Mesenchymal stem cell (in vitro differentiated cells and primary cell): Measurements from ENCODE around the gene OR1E2.
A peak's percentile ranks its signal among the peaks of the same experiment; 100 is the strongest.
"Not testable (repeated sequence)": the region's sequence is repeated elsewhere in the genome, so short reads cannot be mapped to it uniquely, and the experiment has no call there.

ENCODE experiments used
- DNase-seq: peaks from one replicate; pipeline ENCODE4 v3.0.0-alpha.2; 2013
- H2AFZ ChIP-seq: one replicate; pipeline ENCODE4 v1.6.1; 2013; ENCODE audit warnings: low read depth, mild to moderate bottlenecking, control low read depth, inconsistent platforms, low read length, moderate library complexity
- H2AK5ac ChIP-seq: 2 replicates; pipeline ENCODE4 v1.6.1; 2013; ENCODE audit warnings: low read length, moderate library complexity, mild to moderate bottlenecking, inconsistent platforms; ENCODE audit not compliant: severe bottlenecking
- H2BK120ac ChIP-seq: one replicate; pipeline ENCODE4 v1.6.1; 2013; ENCODE audit warnings: low read depth, mild to moderate bottlenecking, inconsistent platforms, low read length, moderate library complexity
- H2BK12ac ChIP-seq, 2 experiments: one replicate each; pipeline ENCODE4 v1.6.1; 2013; ENCODE audit warnings: inconsistent platforms in 2 of 2, low read length in 2 of 2, mild to moderate bottlenecking in 2 of 2, moderate library complexity in 2 of 2, control low read depth in 1 of 2
- H2BK15ac ChIP-seq: one replicate; pipeline ENCODE4 v1.6.1; 2013; ENCODE audit warnings: mild to moderate bottlenecking, low read depth, inconsistent platforms; ENCODE audit not compliant: poor library complexity, severe bottlenecking
- H2BK5ac ChIP-seq: 2 replicates; pipeline ENCODE4 v1.6.1; 2013; ENCODE audit warnings: low read depth, mild to moderate bottlenecking, low read length, control low read depth, inconsistent platforms; ENCODE audit not compliant: poor library complexity, severe bottlenecking
- H3K14ac ChIP-seq, 2 experiments: one replicate each; pipeline ENCODE4 v1.6.1; 2013; ENCODE audit warnings: inconsistent platforms in 2 of 2, low read length in 2 of 2, control low read depth in 1 of 2, mild to moderate bottlenecking in 1 of 2, moderate library complexity in 1 of 2
- H3K18ac ChIP-seq, 2 experiments: one replicate each; pipeline ENCODE4 v1.6.1; 2013; ENCODE audit warnings: inconsistent platforms in 2 of 2, low read length in 2 of 2, control low read depth in 1 of 2, low read depth in 1 of 2, mild to moderate bottlenecking in 1 of 2
- H3K23ac ChIP-seq, 2 experiments: one replicate each; pipeline ENCODE4 v1.6.1; 2013; ENCODE audit warnings: inconsistent platforms in 2 of 2, low read length in 2 of 2, mild to moderate bottlenecking in 2 of 2, moderate library complexity in 2 of 2, control low read depth in 1 of 2
- H3K27ac ChIP-seq: 2 replicates; pipeline ENCODE4 v1.5.1; 2013; ENCODE audit warnings: mild to moderate bottlenecking, moderate library complexity, low read length, control low read depth, inconsistent platforms; ENCODE audit not compliant: poor library complexity, severe bottlenecking
- H3K27me3 ChIP-seq, 2 experiments: 2 replicates each; pipeline versions ENCODE4 v1.6.1 to v1.7.0; 2013; ENCODE audit warnings: low read length in 2 of 2, mild to moderate bottlenecking in 2 of 2, moderate library complexity in 2 of 2, control low read depth in 1 of 2, inconsistent platforms in 1 of 2; ENCODE audit not compliant: control insufficient read depth in 1 of 2, insufficient read depth in 1 of 2
- H3K36me3 ChIP-seq, 2 experiments: 2 replicates each; pipeline versions ENCODE4 v1.6.1 to v1.7.0; 2013; ENCODE audit warnings: low read length in 2 of 2, control low read depth in 1 of 2, inconsistent platforms in 1 of 2, low read depth in 1 of 2, mild to moderate bottlenecking in 1 of 2; ENCODE audit not compliant: insufficient read depth in 2 of 2, control insufficient read depth in 1 of 2
- H3K4ac ChIP-seq, 2 experiments: one replicate each; pipeline ENCODE4 v1.6.1; 2013; ENCODE audit warnings: inconsistent platforms in 2 of 2, low read length in 2 of 2, mild to moderate bottlenecking in 2 of 2, moderate library complexity in 2 of 2, control low read depth in 1 of 2, low read depth in 1 of 2
- H3K4me1 ChIP-seq: 2 replicates; pipeline ENCODE4 v1.6.1; 2013; ENCODE audit warnings: low read depth, low read length, control low read depth; ENCODE audit not compliant: control insufficient read depth, insufficient read depth
- H3K4me2 ChIP-seq: 2 replicates; pipeline ENCODE4 v1.6.1; 2013; ENCODE audit warnings: low read length, mild to moderate bottlenecking, inconsistent platforms; ENCODE audit not compliant: poor library complexity, severe bottlenecking
- H3K4me3 ChIP-seq, 2 experiments: 2 replicates each; pipeline versions ENCODE4 v1.5.1 to v1.7.0; 2013; ENCODE audit warnings: low read length in 2 of 2, mild to moderate bottlenecking in 2 of 2, control low read depth in 1 of 2, low read depth in 1 of 2; ENCODE audit not compliant: insufficient read depth in 1 of 2
- H3K79me1 ChIP-seq: replicated peaks from 2 replicates; pipeline ENCODE4 v1.6.1; 2013; ENCODE audit warnings: mild to moderate bottlenecking, control low read depth, low read length, inconsistent platforms; ENCODE audit not compliant: poor library complexity, severe bottlenecking
- H3K9ac ChIP-seq: 2 replicates; pipeline ENCODE4 v1.7.0; 2013; ENCODE audit warnings: mild to moderate bottlenecking, low read length, moderate library complexity
- H3K9me3 ChIP-seq: 2 replicates; pipeline ENCODE4 v1.7.0; 2013; ENCODE audit warnings: mild to moderate bottlenecking, low read length; ENCODE audit not compliant: control insufficient read depth
- H4K8ac ChIP-seq: one replicate; pipeline ENCODE4 v1.6.1; 2013; ENCODE audit warnings: inconsistent platforms, mild to moderate bottlenecking, low read length, moderate library complexity
- H4K91ac ChIP-seq: one replicate; pipeline ENCODE4 v1.6.1; 2013; ENCODE audit warnings: mild to moderate bottlenecking, low read length, inconsistent platforms
- WGBS: methylation state at CpG from one replicate; pipeline ENCODE4 v1.1.7; 2013; ENCODE audit warnings: mixed read lengths; 5-methylcytosine and 5-hydroxymethylcytosine counted together

OR1E2 gene

GRCh38 chr17:3440451-3440850, 6.8 kb upstream of the OR1E2 start:
- WGBS, result 23% methylated on average over 1 of the region's 2 CpGs

GRCh38 chr17:3438368-3438767, 4.7 kb upstream of the OR1E2 start:
- no peak overlapping the region for H3K4me3 ChIP-seq
- no peak overlapping the region for H3K9ac ChIP-seq
- H3K23ac ChIP-seq, result no peak overlapping the region
- H3K36me3 ChIP-seq, result no peaks in the 10 kb centered on the region
- H3K4me1 ChIP-seq, result no peaks in the 10 kb centered on the region
- no peak overlapping the region for H2BK15ac ChIP-seq
- no peak overlapping the region for H2AFZ ChIP-seq
- no peak overlapping the region for H2BK120ac ChIP-seq
- no peak overlapping the region for H3K27ac ChIP-seq
- H3K4ac ChIP-seq, result no peak overlapping the region
- no peaks in the 10 kb centered on the region for H3K9me3 ChIP-seq
- no peak overlapping the region for H2BK5ac ChIP-seq
- H4K91ac ChIP-seq, result no peak overlapping the region
- no peak overlapping the region for H2AK5ac ChIP-seq
- no peak for DNase-seq
- 17% methylated on average over 1 of the region's 1 CpG for WGBS
- H3K79me1 ChIP-seq, result no peaks in the 10 kb centered on the region
- H4K8ac ChIP-seq, result no peak overlapping the region
- H3K27me3 ChIP-seq, result no peaks in the 10 kb centered on the region
- H3K14ac ChIP-seq, result no peak overlapping the region
- H2BK12ac ChIP-seq, result no peak overlapping the region
- no peak overlapping the region for H3K4me2 ChIP-seq
- no peak overlapping the region for H3K18ac ChIP-seq

More at GRCh38 chr17:3440451-3440850, 6.8 kb upstream of the OR1E2 start:
- Histone ChIP-seq H3K4ac (no peak overlapping the region), H3K9me3 (no peaks in the 10 kb centered on the region), H3K4me1 (no peaks in the 10 kb centered on the region), H2BK15ac (no peak overlapping the region), H3K36me3 (no peaks in the 10 kb centered on the region), H4K8ac (no peak overlapping the region), H3K4me2 (no peak overlapping the region), H4K91ac (no peak overlapping the region), H3K4me3 (no peak overlapping the region), H3K27me3 (no peaks in the 10 kb centered on the region), H2AK5ac (no peak overlapping the region), H3K18ac (no peak overlapping the region), H3K14ac (no peak overlapping the region), H3K79me1 (no peaks in the 10 kb centered on the region), H2AFZ (no peak overlapping the region), H3K27ac (no peak overlapping the region), H2BK5ac (no peak overlapping the region), H2BK12ac (no peak overlapping the region), H3K9ac (peak overlapping the region; percentile 57), H2BK120ac (no peak overlapping the region), H3K23ac (no peak overlapping the region)
- no peak for DNase-seq

- not testable (repeated sequence) for H3K9me3 ChIP-seq, H2AFZ ChIP-seq, H4K91ac ChIP-seq, H2BK15ac ChIP-seq, H3K4me2 ChIP-seq, H3K4me1 ChIP-seq, H3K4me3 ChIP-seq, H3K9ac ChIP-seq, H2BK120ac ChIP-seq, H2AK5ac ChIP-seq, H3K36me3 ChIP-seq, H3K14ac ChIP-seq, H2BK12ac ChIP-seq, H3K23ac ChIP-seq, DNase-seq, H3K4ac ChIP-seq, H3K18ac ChIP-seq, H3K27me3 ChIP-seq, H4K8ac ChIP-seq, H2BK5ac ChIP-seq, H3K79me1 ChIP-seq, H3K27ac ChIP-seq
- WGBS, result 45% methylated on average over 7 of the region's 7 CpGs
Observed at GRCh38 chr17:3433215-3433614, 426 bp downstream of the OR1E2 start.

GRCh38 chr17:3418222-3418621, 15.4 kb downstream of the OR1E2 start:
- Histone ChIP-seq H2AK5ac (no peak overlapping the region), H3K23ac (no peak overlapping the region), H3K79me1 (no peaks in the 10 kb centered on the region), H3K18ac (no peak overlapping the region), H3K36me3 (no peaks in the 10 kb centered on the region), H3K14ac (no peak overlapping the region), H3K4me1 (no peaks in the 10 kb centered on the region), H3K27ac (no peak overlapping the region), H3K4ac (no peak overlapping the region), H3K9me3 (peaks cover 11% of the 10 kb centered on the region), H3K9ac (no peak overlapping the region), H4K8ac (no peak overlapping the region), H2BK5ac (no peak overlapping the region), H2AFZ (no peak overlapping the region), H3K27me3 (no peaks in the 10 kb centered on the region), H2BK120ac (no peak overlapping the region), H2BK15ac (no peak overlapping the region), H4K91ac (no peak overlapping the region), H3K4me2 (no peak overlapping the region), H2BK12ac (no peak overlapping the region), H3K4me3 (no peak overlapping the region)
- WGBS, result 33% methylated on average over 1 of the region's 2 CpGs
- DNase-seq, result no peak
